NCI-H1436 treated with DMSO at 0.1 percent for 48 hours (cell line): ENCODE measurements around the gene SLC25A15.
"Not testable (repeated sequence)": the region's sequence is repeated elsewhere in the genome, so short reads cannot be mapped to it uniquely, and the experiment has no call there.

ENCODE experiments used
- DNase-seq: peaks from one replicate; lab custom pipeline; 2025; lab: John Stamatoyannopoulos, UW

Gene SLC25A15

GRCh38 chr13:40813667-40814454, 24.4 kb downstream of the SLC25A15 start:
- DNase-seq, result no peak

- no peak for DNase-seq
These were observed 25.4 kb downstream of the SLC25A15 start for GRCh38 chr13:40814803-40815202.

GRCh38 chr13:40818926-40819325, 29.5 kb downstream of the SLC25A15 start:
- DNase-seq, result no peak

- no peak for DNase-seq
These were observed 30.4 kb downstream of the SLC25A15 start for GRCh38 chr13:40819797-40820315.

DNA sequence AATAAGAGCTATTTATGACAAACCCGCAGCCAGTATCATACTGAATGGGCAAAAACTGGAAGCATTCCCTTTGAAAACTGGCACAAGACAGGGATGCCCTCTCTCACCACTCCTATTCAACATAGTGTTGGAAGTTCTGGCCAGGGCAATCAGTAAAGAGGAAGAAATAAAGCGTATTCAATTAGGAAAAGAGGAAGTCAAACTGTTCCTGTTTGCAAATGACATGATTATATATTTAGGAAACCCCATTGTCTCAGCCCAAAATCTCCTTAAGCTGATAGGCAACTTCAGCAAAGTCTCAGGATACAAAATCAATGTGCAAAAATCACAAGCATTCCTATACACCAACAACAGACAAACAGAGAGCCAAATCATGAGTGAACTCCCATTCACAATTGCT, 50.3 kb downstream of the SLC25A15 start:
- not testable (repeated sequence) for DNase-seq

DNA sequence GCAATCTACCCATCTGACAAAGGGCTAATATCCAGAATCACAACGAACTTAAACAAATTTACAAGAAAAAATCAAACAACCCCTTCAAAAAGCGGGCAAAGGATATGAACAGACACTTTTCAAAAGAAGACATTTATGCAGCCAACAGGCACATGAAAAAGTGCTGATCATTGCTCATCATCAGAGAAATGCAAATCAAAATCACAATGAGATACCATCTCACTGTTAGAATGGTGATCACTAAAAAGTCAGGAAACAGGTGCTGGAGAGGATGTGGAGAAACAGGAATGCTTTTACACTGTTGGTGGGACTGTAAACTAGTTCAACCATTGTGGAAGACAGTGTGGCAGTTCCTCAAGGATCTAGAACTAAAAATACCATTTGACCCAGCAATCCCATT, 51.5 kb downstream of the SLC25A15 start:
- DNase-seq, result not testable (repeated sequence)
